Right forelimb (tissue), 1 donor: ENCODE results near the gene DDX4.
"Not testable (repeated sequence)": the region's sequence is repeated elsewhere in the genome, so short reads cannot be mapped to it uniquely, and the experiment has no call there.

Source experiments
- DNase-seq: peaks from one replicate; pipeline ENCODE4 v3.0.0-alpha.2; 2018

DDX4 gene

GRCh38 chr5:55737793-55738192 is at the start of gene DDX4:
Gene DDX4 (plus strand): TSS chr5:55738061. CDS start chr5:55738964, 903 bp downstream.
- DNase-seq: no peak

GRCh38 chr5:55691265-55692105 is 46.4 kb upstream of the DDX4 start:
- peak; percentile 48 for DNase-seq

GRCh38 chr5:55692106-55692417 is 45.8 kb upstream of the DDX4 start:
- DNase-seq: no peak

GRCh38 chr5:55692509-55692908 is 45.4 kb upstream of the DDX4 start:
- no peak for DNase-seq

GRCh38 chr5:55694152-55694830 is 43.6 kb upstream of the DDX4 start:
- no peak for DNase-seq

- DNase-seq: not testable (repeated sequence)
Measured at GRCh38 chr5:55696704-55697103, 41.2 kb upstream of the DDX4 start.

- DNase-seq: no peak
Measured at GRCh38 chr5:55699041-55699688, 38.7 kb upstream of the DDX4 start.

GRCh38 chr5:55700745-55701144 is 37.1 kb upstream of the DDX4 start:
- DNase-seq: no peak

- DNase-seq: no peak
Measured at GRCh38 chr5:55701462-55702103, 36.3 kb upstream of the DDX4 start.

- DNase-seq: no peak
Measured at GRCh38 chr5:55702598-55703345, 35.1 kb upstream of the DDX4 start.

- no peak for DNase-seq
Measured at GRCh38 chr5:55706230-55706629, 31.6 kb upstream of the DDX4 start.

- no peak for DNase-seq
Measured at GRCh38 chr5:55708732-55709131, 29.1 kb upstream of the DDX4 start.

GRCh38 chr5:55711507-55712022 is 26.3 kb upstream of the DDX4 start:
- no peak for DNase-seq

- DNase-seq: peak; percentile 97
Measured at GRCh38 chr5:55712023-55712859, 25.6 kb upstream of the DDX4 start, which contains the start of gene SLC38A9. Gene SLC38A9 (minus strand): TSS chr5:55712324. CDS start chr5:55697958, 14,366 bp downstream.

- DNase-seq: no peak
Measured at GRCh38 chr5:55713871-55714270, 24.0 kb upstream of the DDX4 start.

GRCh38 chr5:55714339-55714738 is 23.5 kb upstream of the DDX4 start:
- no peak for DNase-seq

GRCh38 chr5:55714749-55715148 is 23.1 kb upstream of the DDX4 start:
- DNase-seq: no peak

GRCh38 chr5:55715519-55716078 is 22.3 kb upstream of the DDX4 start:
- DNase-seq: no peak

GRCh38 chr5:55719026-55719425 is 18.8 kb upstream of the DDX4 start:
- DNase-seq: not testable (repeated sequence)

GRCh38 chr5:55720188-55720703 is 17.6 kb upstream of the DDX4 start:
- DNase-seq: no peak

GRCh38 chr5:55724281-55724680 is 13.6 kb upstream of the DDX4 start:
- DNase-seq: no peak
